GM12865 (cell line): ENCODE results near the gene BRD7.

Experiments used
- DNase-seq: peaks from one replicate; pipeline ENCODE4 v3.0.0; 2010; ENCODE audit warnings: low read depth
- H3K4me3 ChIP-seq: 2 replicates; pipeline ENCODE4 v1.5.1; 2011; ENCODE audit warnings: mild to moderate bottlenecking, low read depth, low read length, control low read depth
- CTCF ChIP-seq: IDR thresholded peaks from 2 replicates; pipeline ENCODE4 v1.5.1; 2011; ENCODE audit warnings: low read length, control low read depth, low read depth, inconsistent platforms; ENCODE audit not compliant: insufficient read depth; ENCODE audit errors: missing control alignments

The BRD7 gene

GRCh38 chr16:50272111-50272571 lies 96.6 kb downstream of the BRD7 start:
- H3K4me3 ChIP-seq = no peak overlapping the region
- no peak for DNase-seq
- no peak for TF ChIP-seq CTCF

DNA sequence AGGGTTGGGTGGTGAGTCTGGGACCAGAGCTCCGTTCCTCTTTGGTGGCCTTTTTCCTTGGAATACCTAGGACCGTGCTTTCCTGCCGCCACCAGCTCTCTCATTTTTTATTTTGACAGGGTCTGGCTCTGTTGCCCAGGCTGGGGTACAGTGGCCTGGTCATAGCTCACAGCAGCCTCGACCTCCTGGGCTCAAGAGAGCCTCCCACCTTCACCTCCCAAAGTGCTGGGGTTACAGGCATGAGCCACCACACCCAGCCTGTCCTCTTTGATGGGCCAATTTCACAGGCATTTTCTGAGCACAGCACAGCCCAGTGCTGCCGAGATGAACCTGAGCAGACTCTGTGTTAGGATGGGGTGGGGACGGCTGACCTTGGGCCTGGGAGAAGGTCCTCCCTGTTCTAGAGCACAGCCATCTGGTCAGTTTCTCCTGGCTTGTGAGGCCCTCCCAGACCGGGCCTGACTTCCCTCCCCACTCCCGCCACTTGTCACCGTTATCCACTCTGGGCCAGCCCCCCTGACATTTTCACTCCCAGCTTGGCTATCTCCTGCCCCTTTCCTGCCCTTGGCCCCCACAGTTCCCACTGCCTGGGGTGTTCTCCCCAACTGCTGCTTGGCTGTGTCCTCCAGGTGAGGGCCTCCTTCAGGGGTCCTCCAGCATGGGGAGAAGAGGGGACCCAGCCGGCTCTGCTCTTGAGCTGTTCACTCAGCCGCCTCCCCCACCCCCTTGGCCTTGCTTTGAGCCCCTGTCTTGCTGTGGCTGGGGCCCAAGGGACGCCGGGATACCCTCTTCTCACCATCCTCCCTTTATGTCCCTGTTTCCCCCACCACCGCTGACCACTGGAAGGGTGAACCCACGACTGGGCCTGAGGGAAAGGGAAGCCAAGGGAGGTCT lies 97.4 kb downstream of the BRD7 start:
- no peak overlapping the region for H3K4me3 ChIP-seq
- TF ChIP-seq CTCF = no peak
- no peak for DNase-seq

DNA sequence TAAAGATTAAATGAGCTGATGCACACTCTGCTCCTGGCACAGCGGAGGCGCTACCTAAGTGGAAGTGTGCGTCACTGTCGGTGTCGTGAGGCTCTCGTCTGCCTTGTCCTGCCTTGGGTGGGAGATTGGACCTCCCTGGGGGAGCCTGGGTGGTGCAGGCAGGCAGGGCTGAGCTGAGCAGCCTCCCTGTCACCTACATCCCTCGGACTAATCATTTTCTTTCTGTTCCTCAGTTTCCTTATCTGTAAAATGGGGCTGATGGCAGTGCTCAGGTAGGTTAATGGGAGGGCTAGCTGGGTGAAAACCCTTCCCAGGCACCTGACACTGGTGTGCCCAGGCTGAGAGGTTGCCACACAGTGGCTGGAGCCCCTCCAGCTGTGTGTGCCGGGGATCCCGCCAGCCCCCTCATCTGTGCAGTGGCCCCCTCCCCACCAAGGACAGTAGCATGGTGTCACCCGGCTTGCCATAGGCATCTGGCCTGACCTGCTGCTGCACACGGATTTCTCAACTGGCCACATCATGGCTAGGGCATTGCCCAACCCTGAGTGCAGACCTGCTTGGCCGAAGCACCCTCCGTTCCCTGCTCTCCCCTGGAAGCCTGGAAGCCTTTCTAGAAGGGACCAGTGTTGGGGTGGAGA lies 98.2 kb downstream of the BRD7 start:
- TF ChIP-seq CTCF = no peak
- no peak overlapping the region for H3K4me3 ChIP-seq
- no peak for DNase-seq

- no peak for TF ChIP-seq CTCF
- H3K4me3 ChIP-seq = no peak overlapping the region
- DNase-seq = no peak
Observed at GRCh38 chr16:50269769-50270509, 98.8 kb downstream of the BRD7 start.

GRCh38 chr16:50269061-50269705 lies 99.6 kb downstream of the BRD7 start:
- TF ChIP-seq CTCF = no peak

GRCh38 chr16:50268352-50268751 lies 100.4 kb downstream of the BRD7 start:
- no peak for DNase-seq
- H3K4me3 ChIP-seq = no peak overlapping the region
- no peak for TF ChIP-seq CTCF

More at GRCh38 chr16:50269061-50269705, 99.6 kb downstream of the BRD7 start:
- H3K4me3 ChIP-seq = no peak overlapping the region
- no peak for DNase-seq
